Measurements from ENCODE around the gene CD86.

Gene CD86

GRCh38 chr3:122091602-122092295 is 36.6 kb downstream of the CD86 start:
- Histone ChIP-seq H3K27ac (peak overlapping the region in 1 of 2 donors; percentile 60), H3K4me3 (no peak overlapping the region)
- DNase-seq (ENCODE audit: low spot score), result no peak
- TF ChIP-seq CTCF (IDR thresholded peaks at IDR 0.05), result no peak

DNA sequence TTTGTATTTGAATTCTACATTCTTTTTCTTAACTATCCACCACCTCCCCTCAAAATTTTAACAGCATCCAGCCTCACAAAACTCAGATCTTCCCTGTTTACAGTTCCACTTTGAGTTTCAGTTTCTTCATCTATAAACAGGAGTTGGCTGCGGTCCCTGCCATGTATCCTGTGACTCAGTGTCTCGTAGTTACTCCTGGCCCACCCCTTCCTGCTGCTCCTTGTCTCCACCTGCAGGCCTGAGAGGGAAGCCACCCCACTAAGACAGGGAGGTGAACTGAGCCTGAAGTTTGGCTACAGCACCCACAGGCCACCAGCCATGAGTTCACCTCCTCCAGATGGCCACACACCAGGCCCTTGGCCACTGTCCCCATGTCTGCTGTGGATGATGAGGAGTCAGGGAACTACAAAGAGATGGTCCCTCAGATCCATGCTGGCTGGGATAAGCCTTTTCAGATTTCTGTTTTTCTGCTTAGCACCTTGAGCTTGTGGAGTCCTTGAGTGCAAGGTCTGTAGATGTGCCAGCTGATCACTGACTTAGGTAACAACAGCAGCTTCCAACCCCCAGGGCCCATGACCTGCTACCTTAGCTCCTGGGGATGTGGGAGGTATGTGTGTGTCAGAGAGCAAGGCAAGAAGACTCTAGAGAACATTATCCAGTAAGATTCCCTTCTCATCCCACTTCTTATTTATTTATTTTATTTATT is 37.5 kb downstream of the CD86 start:
- peak overlapping the region in 1 of 2 donors; percentile 60 for H3K27ac ChIP-seq
- H3K4me3 ChIP-seq, result no peak overlapping the region
- DNase-seq (ENCODE audit: low spot score), result no peak
- no peak for TF ChIP-seq CTCF (IDR thresholded peaks at IDR 0.05)

DNA sequence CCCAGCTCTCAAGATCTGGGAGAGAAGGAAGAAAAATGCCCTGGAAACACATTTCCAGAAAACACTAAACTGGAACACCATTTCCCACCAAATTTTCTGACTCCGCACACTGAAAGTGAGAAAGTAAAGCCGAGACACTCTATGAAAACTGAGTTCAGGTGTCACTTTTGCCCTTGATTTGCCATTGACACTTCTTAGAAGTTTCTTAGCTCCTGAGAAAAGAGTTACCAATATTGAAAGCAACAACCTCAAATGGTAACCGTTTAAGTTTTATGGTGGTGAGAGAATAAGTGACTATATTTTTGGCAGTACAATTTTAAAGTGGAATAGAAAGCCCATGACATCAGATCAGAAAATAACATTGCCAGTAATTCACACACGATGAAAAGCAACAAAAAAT is 39.0 kb downstream of the CD86 start:
- TF ChIP-seq CTCF (IDR thresholded peaks at IDR 0.05), result no peak
- Histone ChIP-seq H3K27ac (no peak overlapping the region), H3K4me3 (no peak overlapping the region)
- no peak for DNase-seq (ENCODE audit: low spot score)

DNA sequence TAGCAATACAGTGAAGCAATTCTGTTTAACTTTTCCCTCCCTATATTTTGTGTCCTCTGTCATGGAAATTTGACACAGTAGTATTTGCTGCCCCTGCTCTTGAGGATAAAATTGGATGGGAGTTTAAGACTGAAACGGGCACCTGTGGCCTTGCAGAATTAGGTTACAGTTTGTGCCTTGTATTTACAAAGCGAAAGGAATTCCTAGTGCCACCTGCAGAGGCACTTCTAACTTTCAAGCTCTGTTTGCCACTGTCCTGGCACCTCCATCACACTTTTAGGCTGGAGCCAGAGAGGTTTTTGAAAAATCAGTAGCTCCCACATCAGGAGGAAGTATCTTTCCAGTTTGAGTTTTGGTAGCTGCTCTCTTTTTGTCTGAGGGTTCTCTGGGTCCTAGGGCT is 39.5 kb downstream of the CD86 start:
- DNase-seq (ENCODE audit: low spot score), result no peak
- no peak for TF ChIP-seq CTCF (IDR thresholded peaks at IDR 0.05)
- Histone ChIP-seq H3K4me3 (no peak overlapping the region), H3K27ac (no peak overlapping the region)

DNA sequence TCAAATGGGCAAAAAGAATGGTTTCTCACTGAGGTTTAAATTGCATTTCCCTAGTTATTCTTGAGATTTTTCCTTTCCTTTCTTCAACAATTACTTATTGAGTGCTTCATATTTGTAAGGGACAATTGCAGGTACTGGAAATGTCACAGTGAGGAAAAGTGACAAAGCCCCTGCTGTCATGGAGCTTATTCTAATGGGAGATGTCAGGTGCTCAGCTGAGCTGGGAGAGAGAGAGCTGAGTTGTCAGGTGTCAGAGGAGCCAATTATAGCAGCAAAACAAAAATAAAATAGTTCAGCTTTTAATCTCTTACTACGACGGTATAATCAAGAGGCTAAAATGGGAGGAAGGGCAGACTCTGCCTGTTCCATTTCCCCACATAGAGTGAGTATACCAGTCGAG is 42.0 kb downstream of the CD86 start:
- DNase-seq (ENCODE audit: low spot score), result no peak
- TF ChIP-seq CTCF (IDR thresholded peaks at IDR 0.05), result no peak
- no peak overlapping the region for H3K4me3 ChIP-seq
- no peak overlapping the region for H3K27ac ChIP-seq

DNA sequence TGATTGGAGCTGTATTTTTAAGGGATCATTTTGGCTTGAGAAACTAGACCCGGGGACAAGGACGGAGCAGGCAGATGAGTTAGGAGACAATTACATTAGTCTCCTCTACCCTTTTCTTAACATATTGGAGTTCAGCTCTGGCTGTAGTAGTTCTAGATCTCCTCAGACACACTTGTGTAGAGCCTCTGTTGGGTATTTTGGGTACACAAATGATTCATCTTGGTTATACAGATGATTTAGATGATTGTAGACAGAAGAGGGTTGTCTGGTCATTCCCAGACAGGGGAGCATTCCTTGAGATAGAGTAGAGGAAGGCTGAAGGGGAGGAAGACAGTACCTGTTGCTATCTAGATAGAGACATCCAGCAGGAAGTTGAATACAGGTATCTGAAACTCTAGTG is 43.4 kb downstream of the CD86 start:
- Histone ChIP-seq H3K27ac (no peak overlapping the region), H3K4me3 (no peak overlapping the region)
- TF ChIP-seq CTCF (IDR thresholded peaks at IDR 0.05), result no peak
- no peak for DNase-seq (ENCODE audit: low spot score)

DNA sequence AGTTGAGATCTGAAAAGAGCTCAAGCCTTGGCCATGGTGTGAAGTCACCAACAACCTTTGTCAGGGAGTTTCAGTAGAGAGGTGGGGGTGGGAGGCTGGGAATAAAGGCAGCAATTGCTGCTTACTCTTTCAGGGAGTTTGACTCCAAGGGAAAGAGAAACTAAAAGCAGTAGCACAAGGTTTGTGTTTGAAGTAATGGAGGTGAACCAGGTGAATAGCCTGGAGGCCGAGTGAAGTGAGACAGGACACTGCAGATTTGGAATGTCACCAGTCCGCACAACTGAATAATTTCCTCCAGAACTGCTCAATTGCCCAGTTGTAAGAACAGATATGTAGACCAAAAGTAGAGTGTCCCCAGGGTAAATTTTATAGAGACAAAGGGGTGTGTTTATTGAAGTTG is 44.1 kb downstream of the CD86 start:
- DNase-seq (ENCODE audit: low spot score), result no peak
- Histone ChIP-seq H3K4me3 (no peak overlapping the region), H3K27ac (no peak overlapping the region)
- no peak for TF ChIP-seq CTCF (IDR thresholded peaks at IDR 0.05)

Measured in coronary artery (tissue), 2 donors.